OCI-LY1 (cell line): ENCODE results near the gene PCNT.

Source experiments
- H2AFZ ChIP-seq: fragments of 200-600 bp; sonication (generic), shearing (Covaris generic); 2 replicates; pipeline ENCODE4 v1.6.0; 2014; ENCODE audit warnings: antibody characterized with exemption, mild to moderate bottlenecking, low read length
- H3F3A ChIP-seq: fragments of 200-600 bp; sonication (generic), shearing (Covaris generic); 2 replicates; pipeline ENCODE4 v1.6.0; 2014; ENCODE audit warnings: mild to moderate bottlenecking, antibody characterized with exemption, low read length, moderate library complexity; ENCODE audit not compliant: insufficient read depth
- H3K27ac ChIP-seq: fragments of 200-600 bp; sonication (generic); 2 replicates; pipeline ENCODE4 v1.5.1; 2014; ENCODE audit warnings: low read length, mixed run types, mild to moderate bottlenecking, low read depth; ENCODE audit not compliant: poor library complexity, severe bottlenecking
- H3K27me3 ChIP-seq: fragments of 200-600 bp; sonication (generic); 2 replicates; pipeline ENCODE4 v1.6.0; 2014; ENCODE audit warnings: antibody characterized with exemption, mild to moderate bottlenecking, low read length, moderate library complexity; ENCODE audit not compliant: insufficient read depth
- H3K36me3 ChIP-seq: fragments of 200-600 bp; sonication (generic); 2 replicates; pipeline ENCODE4 v1.6.1; 2014; ENCODE audit warnings: mild to moderate bottlenecking, antibody characterized with exemption, low read length, moderate library complexity, mixed read lengths; ENCODE audit not compliant: insufficient read depth
- H3K4me1 ChIP-seq: fragments of 200-600 bp; sonication (generic); 2 replicates; pipeline ENCODE4 v1.5.1; 2014; ENCODE audit warnings: mild to moderate bottlenecking, low read length, moderate library complexity; ENCODE audit not compliant: insufficient read depth, severe bottlenecking
- H3K4me2 ChIP-seq: fragments of 200-600 bp; sonication (generic), shearing (Covaris generic); 2 replicates; pipeline ENCODE4 v1.6.1; 2014; ENCODE audit warnings: low read length
- H3K4me3 ChIP-seq: fragments of 200-600 bp; sonication (generic); 2 replicates; pipeline ENCODE4 v1.5.1; 2014; ENCODE audit warnings: low read length, low read depth, mild to moderate bottlenecking, mixed read lengths; ENCODE audit not compliant: poor library complexity, severe bottlenecking
- H3K79me2 ChIP-seq: fragments of 200-600 bp; shearing (Covaris generic); 2 replicates; pipeline ENCODE4 v1.6.1; 2016; ENCODE audit warnings: mixed run types, low read length, mixed read lengths; ENCODE audit not compliant: insufficient read depth
- H3K9ac ChIP-seq: fragments of 200-600 bp; sonication (generic), shearing (Covaris generic); 2 replicates; pipeline ENCODE4 v1.6.1; 2014; ENCODE audit warnings: mild to moderate bottlenecking, low read length, mixed read lengths
- H3K9me2 ChIP-seq: fragments of 200-600 bp; sonication (generic), shearing (Covaris generic); 2 replicates; pipeline ENCODE4 v1.6.1; 2014; ENCODE audit warnings: low read depth, mild to moderate bottlenecking, low read length, mixed read lengths
- H3K9me3 ChIP-seq: fragments of 200-600 bp; shearing (Covaris generic); 2 replicates; pipeline ENCODE4 v1.6.1; 2014; ENCODE audit warnings: low read length, mixed read lengths
- H4K20me1 ChIP-seq: fragments of 200-600 bp; sonication (generic), shearing (Covaris generic); 2 replicates; pipeline ENCODE4 v1.6.0; 2016; ENCODE audit warnings: mild to moderate bottlenecking, low read length; ENCODE audit not compliant: insufficient read depth
- CTCF ChIP-seq: fragments of 200-600 bp; sonication (generic), shearing (Covaris generic); IDR thresholded peaks from 2 replicates; pipeline ENCODE4 v1.5.1; 2017; ENCODE audit warnings: mild to moderate bottlenecking, antibody characterized with exemption, low read length, moderate library complexity, mixed read lengths
- EZH2 ChIP-seq: fragments of 200-600 bp; sonication (generic), shearing (Covaris generic); IDR thresholded peaks from 2 replicates; pipeline ENCODE4 v1.8.0; 2017; ENCODE audit warnings: borderline replicate concordance, mixed run types, mild to moderate bottlenecking, antibody characterized with exemption, low read length, moderate library complexity, mixed read lengths

Gene PCNT

GRCh38 chr21:46357684-46358425 is 33.9 kb downstream of the PCNT start:
- H3K4me3 ChIP-seq: no peak overlapping the region
- H2AFZ ChIP-seq: no peak overlapping the region
- H3K9ac ChIP-seq: no peak overlapping the region
- no peak for TF ChIP-seq EZH2
- TF ChIP-seq CTCF: no peak
- H3K79me2 ChIP-seq: no peaks in the 10 kb centered on the region
- no peaks in the 10 kb centered on the region for H3F3A ChIP-seq
- peak overlapping the region; percentile 74 for H3K27ac ChIP-seq
- H3K36me3 ChIP-seq: peaks cover 63% of the 10 kb centered on the region
- no peaks in the 10 kb centered on the region for H3K9me3 ChIP-seq
- H3K4me1 ChIP-seq: peaks cover 31% of the 10 kb centered on the region
- no peaks in the 10 kb centered on the region for H4K20me1 ChIP-seq
- no peaks in the 10 kb centered on the region for H3K27me3 ChIP-seq
- no peaks in the 10 kb centered on the region for H3K9me2 ChIP-seq
- no peak overlapping the region for H3K4me2 ChIP-seq

- H3K27me3 ChIP-seq: no peaks in the 10 kb centered on the region
- no peak overlapping the region for H3K4me2 ChIP-seq
- no peaks in the 10 kb centered on the region for H3K79me2 ChIP-seq
- peaks cover 60% of the 10 kb centered on the region for H3K36me3 ChIP-seq
- TF ChIP-seq CTCF (no peak), EZH2 (no peak)
- no peaks in the 10 kb centered on the region for H3K9me3 ChIP-seq
- no peak overlapping the region for H2AFZ ChIP-seq
- H3K4me1 ChIP-seq: peaks cover 14% of the 10 kb centered on the region
- no peaks in the 10 kb centered on the region for H3F3A ChIP-seq
- H4K20me1 ChIP-seq: no peaks in the 10 kb centered on the region
- H3K9ac ChIP-seq: no peak overlapping the region
- H3K9me2 ChIP-seq: no peaks in the 10 kb centered on the region
- no peak overlapping the region for H3K4me3 ChIP-seq
- no peak overlapping the region for H3K27ac ChIP-seq
Observed at GRCh38 chr21:46361176-46361575, 37.2 kb downstream of the PCNT start.

GRCh38 chr21:46361935-46362334 is 38.0 kb downstream of the PCNT start:
- H3K4me3 ChIP-seq: no peak overlapping the region
- no peaks in the 10 kb centered on the region for H4K20me1 ChIP-seq
- H3K79me2 ChIP-seq: no peaks in the 10 kb centered on the region
- TF ChIP-seq EZH2: no peak
- no peak for TF ChIP-seq CTCF
- H3K4me2 ChIP-seq: no peak overlapping the region
- H3K27me3 ChIP-seq: no peaks in the 10 kb centered on the region
- no peaks in the 10 kb centered on the region for H3K9me2 ChIP-seq
- no peak overlapping the region for H3K9ac ChIP-seq
- no peak overlapping the region for H2AFZ ChIP-seq
- peaks cover 6% of the 10 kb centered on the region for H3K4me1 ChIP-seq
- H3K27ac ChIP-seq: no peak overlapping the region
- no peaks in the 10 kb centered on the region for H3F3A ChIP-seq
- H3K9me3 ChIP-seq: no peaks in the 10 kb centered on the region
- H3K36me3 ChIP-seq: peaks cover 66% of the 10 kb centered on the region
